GM23338 (cell line): ENCODE results near the gene NRAS. TPM values are rescaled to one million over a fixed set of nuclear protein-coding genes. Genes with fewer than 3 reads are reported as not detected.

Experiments used
- ATAC-seq: fragments of 200-7000 bp; cut with Tn5 transposase; 3 replicates; pipeline ENCODE4 v1.9.1; 2020
- DNase-seq: peaks from one replicate; pipeline ENCODE4 v3.0.0-alpha.2; 2015; ENCODE audit warnings: low spot score
- H2AFZ ChIP-seq: fragments of 200-600 bp; sonication (generic); 2 replicates; pipeline ENCODE4 v1.8.0; 2016; ENCODE audit warnings: antibody characterized with exemption, mild to moderate bottlenecking, moderate library complexity
- H3F3A ChIP-seq: fragments of 200-600 bp; sonication (generic); replicated peaks from 2 replicates; pipeline ENCODE4 v1.8.0; 2017; ENCODE audit warnings: antibody characterized with exemption, mixed run types, low read depth
- H3K27ac ChIP-seq: fragments of 200-600 bp; sonication (generic); 2 replicates; pipeline ENCODE4 v1.6.1; 2016; ENCODE audit warnings: low read depth
- H3K27me3 ChIP-seq: fragments of 200-600 bp; sonication (generic); 2 replicates; pipeline ENCODE4 v1.8.0; 2016; ENCODE audit warnings: mild to moderate bottlenecking, mixed run types, moderate library complexity; ENCODE audit not compliant: insufficient read depth
- H3K36me3 ChIP-seq: fragments of 200-600 bp; sonication (generic); 2 replicates; pipeline ENCODE4 v1.8.0; 2016; ENCODE audit warnings: mild to moderate bottlenecking; ENCODE audit not compliant: insufficient read depth
- H3K4me1 ChIP-seq: fragments of 200-600 bp; sonication (generic); 2 replicates; pipeline ENCODE4 v1.8.0; 2016; ENCODE audit warnings: mild to moderate bottlenecking, moderate library complexity; ENCODE audit not compliant: insufficient read depth
- H3K4me2 ChIP-seq: fragments of 200-600 bp; sonication (generic); 2 replicates; pipeline ENCODE4 v1.7.1; 2017; ENCODE audit warnings: mixed run types
- H3K4me3 ChIP-seq: fragments of 200-600 bp; sonication (generic); 2 replicates; pipeline ENCODE4 v1.6.1; 2016; ENCODE audit warnings: mixed run types
- H3K79me2 ChIP-seq: fragments of 200-600 bp; sonication (generic); replicated peaks from 2 replicates; pipeline ENCODE4 v1.8.0; 2017; ENCODE audit warnings: mild to moderate bottlenecking; ENCODE audit not compliant: insufficient read depth
- H3K9me2 ChIP-seq: fragments of 200-600 bp; sonication (generic); 2 replicates; pipeline ENCODE4 v1.8.0; 2017; ENCODE audit not compliant: insufficient read depth
- H4K20me1 ChIP-seq: fragments of 200-600 bp; sonication (generic); replicated peaks from 2 replicates; pipeline ENCODE4 v1.8.0; 2017; ENCODE audit warnings: mild to moderate bottlenecking; ENCODE audit not compliant: insufficient read depth
- H3K27ac Mint-ChIP-seq: 2 replicates; pipeline ENCODE4 v1.8.0; 2020; ENCODE audit warnings: inconsistent platforms, mild to moderate bottlenecking, moderate library complexity, mixed read lengths
- H3K27me3 Mint-ChIP-seq: 3 replicates; pipeline ENCODE4 v1.8.0; 2022; ENCODE audit warnings: low read depth, mild to moderate bottlenecking, moderate library complexity, mixed read lengths, inconsistent platforms; ENCODE audit not compliant: insufficient read depth, poor library complexity
- H3K36me3 Mint-ChIP-seq: 3 replicates; pipeline ENCODE4 v1.8.0; 2021; ENCODE audit warnings: low read depth, mild to moderate bottlenecking, inconsistent platforms, moderate library complexity, mixed read lengths
- H3K4me1 Mint-ChIP-seq: 3 replicates; pipeline ENCODE4 v1.8.0; 2020; ENCODE audit warnings: mild to moderate bottlenecking, inconsistent platforms, mixed read lengths
- H3K4me3 Mint-ChIP-seq: 3 replicates; pipeline ENCODE4 v1.8.0; 2021; ENCODE audit warnings: moderate library complexity, mild to moderate bottlenecking, inconsistent platforms, mixed read lengths
- H3K9me3 Mint-ChIP-seq: 3 replicates; pipeline ENCODE4 v1.8.0; 2020; ENCODE audit warnings: moderate library complexity, mild to moderate bottlenecking, inconsistent platforms, mixed read lengths
- CREB1 ChIP-seq: fragments of 250-450 bp; sonication (Bioruptor Pico); IDR thresholded peaks from 2 replicates; pipeline ENCODE4 v1.5.0; 2020; ENCODE audit warnings: low read depth, mild to moderate bottlenecking, moderate library complexity
- CTCF ChIP-seq, 2 experiments: fragments of 200-600 bp in 1 of 2; sonication (generic) in 1 of 2; conservative IDR thresholded peaks; 2 replicates each; pipeline versions ENCODE4 v1.5.1 to v1.6.1; 2016 to 2017; ENCODE audit warnings: antibody characterized with exemption in 2 of 2, low read depth in 2 of 2, mild to moderate bottlenecking in 2 of 2, moderate library complexity in 1 of 2
- ETS1 ChIP-seq: IDR thresholded peaks from 2 replicates; pipeline ENCODE4 v1.6.1; 2016; ENCODE audit warnings: antibody characterized with exemption
- REST ChIP-seq: IDR thresholded peaks from one replicate; pipeline ENCODE4 v1.6.1; 2018; ENCODE audit warnings: antibody characterized with exemption; ENCODE audit not compliant: unreplicated experiment
- STAT1 ChIP-seq: IDR thresholded peaks from one replicate; pipeline ENCODE4 v1.6.1; 2016; ENCODE audit warnings: antibody characterized with exemption; ENCODE audit not compliant: unreplicated experiment
- ZNF114 ChIP-seq: fragments of 250-450 bp; sonication (Bioruptor Pico); IDR thresholded peaks from 2 replicates; pipeline ENCODE4 v1.5.0; 2020; ENCODE audit warnings: mild to moderate bottlenecking, moderate library complexity
- ZNF331 ChIP-seq: fragments of 250-450 bp; sonication (Bioruptor Pico); IDR thresholded peaks from 2 replicates; pipeline ENCODE4 v1.5.0; 2020; ENCODE audit warnings: low read depth, mild to moderate bottlenecking, moderate library complexity
- ZNF462 ChIP-seq: fragments of 250-450 bp; sonication (Bioruptor Pico); IDR thresholded peaks from 2 replicates; pipeline ENCODE4 v1.5.0; 2020; ENCODE audit warnings: mild to moderate bottlenecking, moderate library complexity
- polyA plus RNA-seq: library from polyadenylated mRNA; unstranded; fragments of >200 nt; fragmentation: Nextera tagmentation; extraction: Ambion mirVana; gene quantifications from 2 replicates; pipeline ENCODE4 v1.2.1, GENCODE V29; 2016
- total RNA-seq: library from RNA; depleted of rRNA; stranded (reverse); fragments of >200 nt; shearing (Covaris generic); gene quantifications from 2 replicates; pipeline ENCODE4 v1.2.3, GENCODE V29; 2014

The NRAS gene
- total and polyA plus RNA-seq, 2 experiments from 2014 or later = 22.3 to 83.2 TPM

GRCh38 chr1:114696810-114697209 is 19.8 kb downstream of the NRAS start:
- TF ChIP-seq ZNF462 (CRISPR knock-in tag) (no peak), CTCF (conservative IDR thresholded peaks at IDR 0.05; ENCODE audit: low read depth in 2 of 2) (no peak), ETS1 (no peak), REST (no peak), ZNF114 (CRISPR knock-in tag) (no peak), STAT1 (no peak), ZNF331 (CRISPR knock-in tag) (no peak), CREB1 (CRISPR knock-in tag) (no peak)
- no peaks in the 10 kb centered on the region for H3K27me3 Mint-ChIP-seq
- ATAC-seq = no peak

More at GRCh38 chr1:114696810-114697209, 19.8 kb downstream of the NRAS start:
- H2AFZ ChIP-seq = no peak overlapping the region
- H3K36me3 ChIP-seq = no peaks in the 10 kb centered on the region
- no peaks in the 10 kb centered on the region for H3K79me2 ChIP-seq
- H3K27me3 ChIP-seq = no peaks in the 10 kb centered on the region
- Mint-ChIP-seq H3K27ac (no peak overlapping the region), H3K4me3 (no peak overlapping the region), H3K36me3 (no peaks in the 10 kb centered on the region), H3K4me1 (no peaks in the 10 kb centered on the region), H3K9me3 (no peaks in the 10 kb centered on the region)
- no peaks in the 10 kb centered on the region for H4K20me1 ChIP-seq
- H3F3A ChIP-seq = no peaks in the 10 kb centered on the region
- DNase-seq = no peak
- no peak overlapping the region for H3K27ac ChIP-seq
- no peaks in the 10 kb centered on the region for H3K9me2 ChIP-seq
- H3K4me2 ChIP-seq = no peak overlapping the region
- no peak overlapping the region for H3K4me3 ChIP-seq
- H3K4me1 ChIP-seq = no peaks in the 10 kb centered on the region
